IMR-90 (cell line): ENCODE results near the gene TGFBR2. TPM values are rescaled to one million over a fixed set of nuclear protein-coding genes. Genes with fewer than 3 reads are reported as not detected.
A peak's percentile ranks its signal among the peaks of the same experiment; 100 is the strongest.

ENCODE experiments used
- ATAC-seq: fragments of 200-7000 bp; cut with Tn5 transposase; 2 replicates; pipeline ENCODE4 v1.9.1; 2020; ENCODE audit warnings: low read depth, mild to moderate bottlenecking, moderate library complexity
- BruUV-seq: library from RNA; stranded (reverse); fragments of 400-500 nt; replicated peaks from 2 replicates; lab custom pipeline; 2021; lab: Mats Ljungman, UMichigan
- CTCF ChIA-PET: fragments of 300-600 bp; formaldehyde crosslinking; extraction: SDS; loops from one replicate; lab custom pipeline; 2021; ENCODE audit warnings: antibody characterized with exemption; lab: Yijun Ruan, JAX
- POLR2A ChIA-PET: fragments of 300-600 bp; sonication (Branson Sonifier 250); formaldehyde crosslinking; loops from one replicate; lab custom pipeline; 2022; ENCODE audit warnings: antibody characterized with exemption; ENCODE audit not compliant: unreplicated experiment; lab: Charles Lee
- DNase-seq: peaks from one replicate; pipeline ENCODE4 v3.0.0; 2013
- H2AFZ ChIP-seq: replicated peaks from 2 replicates; pipeline ENCODE3; 2013; ENCODE audit warnings: low read length, mild to moderate bottlenecking; ENCODE audit not compliant: poor library complexity
- H2AK5ac ChIP-seq: 2 replicates; pipeline ENCODE4 v1.6.1; 2013; ENCODE audit warnings: low read depth, low read length, inconsistent platforms
- H2AK9ac ChIP-seq: replicated peaks from 2 replicates; pipeline ENCODE3; 2013; ENCODE audit warnings: mild to moderate bottlenecking, low read depth, low read length, moderate library complexity; ENCODE audit not compliant: poor library complexity
- H2BK120ac ChIP-seq: 2 replicates; pipeline ENCODE4 v1.6.1; 2013; ENCODE audit warnings: low read depth, low read length, inconsistent platforms
- H2BK15ac ChIP-seq: 3 replicates; pipeline ENCODE4 v1.6.1; 2013; ENCODE audit warnings: low read depth, low read length, inconsistent platforms
- H2BK20ac ChIP-seq: 2 replicates; pipeline ENCODE4 v1.6.1; 2013; ENCODE audit warnings: low read depth, mild to moderate bottlenecking, inconsistent platforms, low read length, moderate library complexity
- H2BK5ac ChIP-seq: 2 replicates; pipeline ENCODE4 v1.6.1; 2013; ENCODE audit warnings: mild to moderate bottlenecking, low read depth, low read length, inconsistent platforms; ENCODE audit not compliant: poor library complexity, severe bottlenecking
- H3K14ac ChIP-seq: replicated peaks from 2 replicates; pipeline ENCODE4 v1.6.1; 2013; ENCODE audit warnings: low read depth, low read length, inconsistent platforms
- H3K18ac ChIP-seq: 2 replicates; pipeline ENCODE4 v1.6.1; 2013; ENCODE audit warnings: low read depth, low read length, control low read depth
- H3K23ac ChIP-seq: 2 replicates; pipeline ENCODE4 v1.6.1; 2013; ENCODE audit warnings: low read depth, low read length, inconsistent platforms
- H3K27ac ChIP-seq: 2 replicates; pipeline ENCODE4 v1.5.1; 2013; ENCODE audit warnings: mild to moderate bottlenecking, control low read depth, low read length; ENCODE audit not compliant: insufficient read depth
- H3K27me3 ChIP-seq: 2 replicates; pipeline ENCODE4 v1.6.1; 2013; ENCODE audit warnings: low read length; ENCODE audit not compliant: control insufficient read depth, insufficient read depth
- H3K36me3 ChIP-seq: 2 replicates; pipeline ENCODE4 v1.6.1; 2013; ENCODE audit warnings: low read length, mixed read lengths; ENCODE audit not compliant: control insufficient read depth, insufficient read depth
- H3K4ac ChIP-seq: 2 replicates; pipeline ENCODE4 v1.6.1; 2013; ENCODE audit warnings: low read depth, low read length, inconsistent platforms
- H3K4me1 ChIP-seq: 2 replicates; pipeline ENCODE4 v1.6.1; 2013; ENCODE audit warnings: low read length, mixed read lengths; ENCODE audit not compliant: control insufficient read depth, insufficient read depth
- H3K4me2 ChIP-seq: 2 replicates; pipeline ENCODE4 v1.6.1; 2013; ENCODE audit warnings: low read depth, mild to moderate bottlenecking, control low read depth, low read length, moderate library complexity
- H3K4me3 ChIP-seq: 2 replicates; pipeline ENCODE4 v1.5.1; 2013; ENCODE audit warnings: low read depth, mild to moderate bottlenecking, control low read depth, low read length, moderate library complexity; ENCODE audit not compliant: insufficient read depth
- H3K56ac ChIP-seq: 2 replicates; pipeline ENCODE4 v1.6.1; 2013; ENCODE audit warnings: low read length, inconsistent platforms; ENCODE audit not compliant: insufficient read depth; ENCODE audit errors: extremely low read depth
- H3K79me1 ChIP-seq, 2 experiments: 2 replicates each; pipeline ENCODE4 v1.6.1; 2013; ENCODE audit warnings: low read length in 2 of 2, inconsistent platforms in 1 of 2, low read depth in 1 of 2
- H3K9ac ChIP-seq: 2 replicates; pipeline ENCODE4 v1.6.1; 2013; ENCODE audit warnings: low read depth, low read length, control low read depth
- H3K9me1 ChIP-seq: 2 replicates; pipeline ENCODE4 v1.6.1; 2013; ENCODE audit warnings: low read length, inconsistent platforms; ENCODE audit not compliant: insufficient read depth
- H3K9me3 ChIP-seq: 2 replicates; pipeline ENCODE4 v1.6.1; 2013; ENCODE audit warnings: low read length; ENCODE audit not compliant: control insufficient read depth, insufficient read depth
- H4K20me1 ChIP-seq: 2 replicates; pipeline ENCODE4 v1.6.1; 2013; ENCODE audit warnings: low read length, inconsistent platforms; ENCODE audit not compliant: insufficient read depth
- H4K5ac ChIP-seq: 2 replicates; pipeline ENCODE4 v1.6.1; 2013; ENCODE audit warnings: mild to moderate bottlenecking, low read depth, low read length, control low read depth
- H4K8ac ChIP-seq, 2 experiments: 2 replicates each; pipeline ENCODE4 v1.6.1; 2013; ENCODE audit warnings: low read depth in 2 of 2, low read length in 2 of 2, control low read depth in 1 of 2, inconsistent platforms in 1 of 2
- H4K91ac ChIP-seq: 2 replicates; pipeline ENCODE4 v1.6.1; 2013; ENCODE audit warnings: low read depth, low read length, inconsistent platforms; ENCODE audit not compliant: insufficient read depth
- BHLHE40 ChIP-seq: fragments of 150-350 bp; IDR thresholded peaks from 2 replicates; pipeline ENCODE4 v1.6.1; 2016; ENCODE audit warnings: mild to moderate bottlenecking, low read depth, low read length
- CEBPB ChIP-seq: IDR thresholded peaks from 2 replicates; pipeline ENCODE4 v1.6.1; 2012; ENCODE audit warnings: low read depth, low read length, improper control_type of control experiment
- CHD1 ChIP-seq: IDR thresholded peaks from 2 replicates; pipeline ENCODE4 v1.6.1; 2012; ENCODE audit warnings: low read depth, low read length, improper control_type of control experiment
- FOS ChIP-seq: fragments of 150-350 bp; IDR thresholded peaks from 2 replicates; pipeline ENCODE4 v1.6.1; 2016; ENCODE audit warnings: low read depth, low read length
- MAZ ChIP-seq: IDR thresholded peaks from 2 replicates; pipeline ENCODE4 v1.6.1; 2012; ENCODE audit warnings: low read depth, mild to moderate bottlenecking, low read length, improper control_type of control experiment, moderate library complexity, borderline replicate concordance
- MXI1 ChIP-seq: IDR thresholded peaks from 2 replicates; pipeline ENCODE4 v1.6.1; 2012; ENCODE audit warnings: low read depth, mild to moderate bottlenecking, low read length, moderate library complexity, borderline replicate concordance
- NFE2L2 ChIP-seq: fragments of 150-350 bp; IDR thresholded peaks from 2 replicates; pipeline ENCODE4 v1.6.1; 2016; ENCODE audit warnings: low read depth, mild to moderate bottlenecking, low read length
- RAD21 ChIP-seq: IDR thresholded peaks from 2 replicates; pipeline ENCODE4 v1.6.1; 2012; ENCODE audit warnings: low read length, improper control_type of control experiment
- RCOR1 ChIP-seq: IDR thresholded peaks from 2 replicates; pipeline ENCODE4 v1.6.1; 2012; ENCODE audit warnings: mild to moderate bottlenecking, low read length, improper control_type of control experiment; ENCODE audit not compliant: insufficient replicate concordance
- RFX5 ChIP-seq: IDR thresholded peaks from 2 replicates; pipeline ENCODE4 v1.8.0; 2012; ENCODE audit warnings: low read depth, mild to moderate bottlenecking, low read length, moderate library complexity
- WGBS, 2 experiments: methylation state at CpG; one replicate each; pipeline versions ENCODE4 v1.1.5 to v1.1.7; 2013; ENCODE audit warnings: missing lambda C conversion rate in 2 of 2; ENCODE audit not compliant: insufficient read length in 1 of 2; ENCODE audit errors: extremely low coverage in 2 of 2; 5-methylcytosine and 5-hydroxymethylcytosine counted together
- dilution Hi-C: fragments of 300-500 bp; cut with HindIII; formaldehyde crosslinking; loops from one replicate; pipeline ENCODE4 v1.14.3; 2018; ENCODE audit warnings: low sequenced_read_pairs; ENCODE audit not compliant: unreplicated experiment
- in situ Hi-C: fragments of 300-500 bp; cut with MboI; formaldehyde crosslinking; loops from 3 replicates; pipeline ENCODE4 v1.14.3; 2019; ENCODE audit warnings: low sequenced_read_pairs, inconsistent platforms, mixed read lengths
- intact Hi-C: fragments of 100-400 bp; cut with micrococcal nuclease; formaldehyde crosslinking; loops from 2 replicates; pipeline ENCODE4 v1.10.0; 2022
- polyA plus RNA-seq, 3 experiments: library from polyadenylated mRNA; depleted of rRNA; stranded (reverse); fragments of >200 nt; gene quantifications; 2 replicates each; pipeline ENCODE4 v1.2.3, GENCODE V29; 2012; ENCODE audit warnings: low replicate concordance in 1 of 3
- total RNA-seq: library from RNA; depleted of rRNA; stranded (reverse); fragments of >200 nt; gene quantifications from 2 replicates; pipeline ENCODE4 v1.2.3, GENCODE V29; 2012
- TF ChIP-seq, protein P1 (sequence below): conservative IDR thresholded peaks from 2 replicates; pipeline ENCODE4 v1.5.1; 2012; ENCODE audit warnings: mild to moderate bottlenecking, low read depth, low read length, improper control_type of control experiment
- TF ChIP-seq, protein P2 (sequence below): fragments of 150-350 bp; IDR thresholded peaks from 2 replicates; pipeline ENCODE4 v1.6.1; 2017; ENCODE audit warnings: mild to moderate bottlenecking, antibody characterized with exemption, low read length, low read depth
- TF ChIP-seq, protein P3 (sequence below): fragments of 150-350 bp; IDR thresholded peaks from 2 replicates; pipeline ENCODE4 v1.6.1; 2016; ENCODE audit warnings: low read depth, mild to moderate bottlenecking, low read length, moderate library complexity, borderline replicate concordance

The TGFBR2 gene
- total and polyA plus RNA-seq, 2 of the 4 experiments (the other 2 are of a cell fraction): 63.7 to 87.5 TPM

DNA sequence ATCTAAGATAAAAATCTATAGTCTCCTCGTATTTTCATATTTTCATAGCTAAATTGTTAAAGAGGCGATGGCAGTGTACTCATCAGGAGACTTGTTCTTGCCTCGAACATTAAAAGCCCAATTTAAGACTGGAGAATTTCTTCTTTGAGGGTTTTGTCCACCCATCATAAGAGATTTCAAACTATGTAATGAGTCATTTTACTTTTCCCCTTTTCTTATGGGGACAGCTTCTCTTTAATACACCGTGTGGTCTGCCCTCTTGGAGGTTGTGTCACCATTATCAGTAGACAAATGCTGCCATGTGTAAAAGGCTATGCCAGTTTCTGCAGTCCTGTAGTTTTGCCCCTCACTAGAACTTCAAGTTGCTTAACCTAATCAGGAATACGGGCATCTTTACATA lies 16.9 kb downstream of the TGFBR2 start:
- Histone ChIP-seq H3K23ac (no peak overlapping the region), H3K27ac (no peak overlapping the region), H3K56ac (no peak overlapping the region), H4K8ac (no peak overlapping the region), H3K14ac (0 out of 2 replicates have a peak overlapping the region, but pooled peaks have one; percentile 17), H3K18ac (peak overlapping the region; percentile 4; the same call in 1 of the 2 replicates), H3K4me3 (no peak overlapping the region), H3K4me1 (peaks cover 13% of the 10 kb centered on the region), H2BK120ac (no peak overlapping the region), H3K79me1 (peaks cover 31 to 71% of the 10 kb centered on the region in 2 experiments), H4K91ac (no peak overlapping the region), H2BK5ac (no peak overlapping the region), H2BK15ac (no peak overlapping the region), H4K5ac (no peak overlapping the region), H3K9me3 (no peaks in the 10 kb centered on the region), H3K4ac (no peak overlapping the region), H3K9ac (no peak overlapping the region), H3K27me3 (no peaks in the 10 kb centered on the region), H4K20me1 (peaks cover 22% of the 10 kb centered on the region; the same call in 1 of the 2 replicates), H2AK9ac (no peak overlapping the region), H2AFZ (no peak overlapping the region), H2AK5ac (peak overlapping the region; percentile 11; the same call in 1 of the 2 replicates), H3K9me1 (peaks cover 12% of the 10 kb centered on the region), H2BK20ac (no peak overlapping the region), H3K4me2 (no peak overlapping the region), H3K36me3 (peaks cover 4% of the 10 kb centered on the region; the same call in 1 of the 2 replicates)
- BruUV-seq: no TSS peak
- DNase-seq (peak; percentile 55), ATAC-seq (no peak)
- TF ChIP-seq CHD1 (no peak), BHLHE40 (no peak), RFX5 (no peak), MAZ (no peak), MXI1 (no peak), NFE2L2 (no peak), FOS (no peak), RAD21 (no peak), CEBPB (no peak), RCOR1 (no peak)
- TF ChIP-seq, protein P1, sequence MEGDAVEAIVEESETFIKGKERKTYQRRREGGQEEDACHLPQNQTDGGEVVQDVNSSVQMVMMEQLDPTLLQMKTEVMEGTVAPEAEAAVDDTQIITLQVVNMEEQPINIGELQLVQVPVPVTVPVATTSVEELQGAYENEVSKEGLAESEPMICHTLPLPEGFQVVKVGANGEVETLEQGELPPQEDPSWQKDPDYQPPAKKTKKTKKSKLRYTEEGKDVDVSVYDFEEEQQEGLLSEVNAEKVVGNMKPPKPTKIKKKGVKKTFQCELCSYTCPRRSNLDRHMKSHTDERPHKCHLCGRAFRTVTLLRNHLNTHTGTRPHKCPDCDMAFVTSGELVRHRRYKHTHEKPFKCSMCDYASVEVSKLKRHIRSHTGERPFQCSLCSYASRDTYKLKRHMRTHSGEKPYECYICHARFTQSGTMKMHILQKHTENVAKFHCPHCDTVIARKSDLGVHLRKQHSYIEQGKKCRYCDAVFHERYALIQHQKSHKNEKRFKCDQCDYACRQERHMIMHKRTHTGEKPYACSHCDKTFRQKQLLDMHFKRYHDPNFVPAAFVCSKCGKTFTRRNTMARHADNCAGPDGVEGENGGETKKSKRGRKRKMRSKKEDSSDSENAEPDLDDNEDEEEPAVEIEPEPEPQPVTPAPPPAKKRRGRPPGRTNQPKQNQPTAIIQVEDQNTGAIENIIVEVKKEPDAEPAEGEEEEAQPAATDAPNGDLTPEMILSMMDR: no peak
- TF ChIP-seq, protein P2, sequence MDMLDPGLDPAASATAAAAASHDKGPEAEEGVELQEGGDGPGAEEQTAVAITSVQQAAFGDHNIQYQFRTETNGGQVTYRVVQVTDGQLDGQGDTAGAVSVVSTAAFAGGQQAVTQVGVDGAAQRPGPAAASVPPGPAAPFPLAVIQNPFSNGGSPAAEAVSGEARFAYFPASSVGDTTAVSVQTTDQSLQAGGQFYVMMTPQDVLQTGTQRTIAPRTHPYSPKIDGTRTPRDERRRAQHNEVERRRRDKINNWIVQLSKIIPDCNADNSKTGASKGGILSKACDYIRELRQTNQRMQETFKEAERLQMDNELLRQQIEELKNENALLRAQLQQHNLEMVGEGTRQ: no peak
- TF ChIP-seq, protein P3, sequence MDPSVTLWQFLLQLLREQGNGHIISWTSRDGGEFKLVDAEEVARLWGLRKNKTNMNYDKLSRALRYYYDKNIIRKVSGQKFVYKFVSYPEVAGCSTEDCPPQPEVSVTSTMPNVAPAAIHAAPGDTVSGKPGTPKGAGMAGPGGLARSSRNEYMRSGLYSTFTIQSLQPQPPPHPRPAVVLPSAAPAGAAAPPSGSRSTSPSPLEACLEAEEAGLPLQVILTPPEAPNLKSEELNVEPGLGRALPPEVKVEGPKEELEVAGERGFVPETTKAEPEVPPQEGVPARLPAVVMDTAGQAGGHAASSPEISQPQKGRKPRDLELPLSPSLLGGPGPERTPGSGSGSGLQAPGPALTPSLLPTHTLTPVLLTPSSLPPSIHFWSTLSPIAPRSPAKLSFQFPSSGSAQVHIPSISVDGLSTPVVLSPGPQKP: no peak
- in situ Hi-C loops: no loop called here
- intact Hi-C loops: no loop called here
- POLR2A ChIA-PET: interaction anchor here (0.6 kb wide), 1 partner anchor 101 kb away, joined by 4 read pairs; no protein-coding TSS in a partner anchor
- CTCF ChIA-PET: no interaction called here
- dilution Hi-C loops: no loop called here
- no CpG with 5 or more reads among the region's 5 CpGs for WGBS, 2 experiments
